ENCODE results near the gene DVL1. TPM values are rescaled to one million over a fixed set of nuclear protein-coding genes. Genes with fewer than 3 reads are reported as not detected.

DVL1 gene
- total and polyA plus RNA-seq, 12 donors, result 64.7 to 153 (median 79.7) TPM

GRCh38 chr1:1361233-1361981 is 12.2 kb upstream of the DVL1 start:
- Histone ChIP-seq H3K4me1 (peaks cover 0 to 42% (median 13%) of the 10 kb centered on the region in 9 donors), H3K4me3 (no peak overlapping the region), H3K27ac (peak overlapping the region; percentile 7 to 93 (median 56)), H3K27me3 (peaks cover 0 to 65% (median 26%) of the 10 kb centered on the region in 7 donors), H3K36me3 (no peaks in the 10 kb centered on the region), H3K9me3 (peaks cover 0 to under 1% (median 0%) of the 10 kb centered on the region in 11 donors)
- intact Hi-C loops (cut with DNase I), result no loop called here
- ATAC-seq (no peak), DNase-seq (no peak)
- 76 to 78% methylated on average over 35 of the region's 35 CpGs for WGBS, 2 donors
- no peak for TF ChIP-seq CTCF (IDR thresholded peaks at IDR 0.05)

- Histone ChIP-seq H3K36me3 (no peaks in the 10 kb centered on the region), H3K9me3 (no peaks in the 10 kb centered on the region), H3K4me1 (peaks cover 0 to 49% (median 15%) of the 10 kb centered on the region in 9 donors), H3K27ac (peak overlapping the region; percentile 57 to 93 (median 85)), H3K27me3 (peaks cover 0 to 66% (median 30%) of the 10 kb centered on the region in 7 donors), H3K4me3 (peak overlapping the region in 3 of 10 donors; percentile 17 to 69 (median 66))
- intact Hi-C loops (cut with DNase I), result no loop called here
- ATAC-seq, result peak; percentile 31 to 68 (median 61)
- 73% methylated on average over 20 of the region's 20 CpGs for WGBS, 2 donors
- no peak for TF ChIP-seq CTCF (IDR thresholded peaks at IDR 0.05)
- peak; percentile 62 to 68 for DNase-seq
Observed at GRCh38 chr1:1360506-1361169, 11.4 kb upstream of the DVL1 start.

- peaks cover 0 to under 1% (median 0%) of the 10 kb centered on the region in 9 donors for H3K36me3 ChIP-seq
- DNase-seq (peak; percentile 53 to 65), ATAC-seq (peak; percentile 7 to 62 (median 34))
- peaks cover 0 to 74% (median 37%) of the 10 kb centered on the region in 7 donors for H3K27me3 ChIP-seq
- intact Hi-C loops (cut with DNase I), result loop anchor here in 1 of 10 donors (5.0 kb wide), 1 partner anchor 243 kb away; the partner anchor contains the start of gene C1orf159
- no peak for TF ChIP-seq CTCF (IDR thresholded peaks at IDR 0.05)
- H3K4me1 ChIP-seq, result peaks cover 0 to 53% (median 20%) of the 10 kb centered on the region in 9 donors
- H3K27ac ChIP-seq, result peak overlapping the region; percentile 57 to 93 (median 85)
- H3K9me3 ChIP-seq, result no peaks in the 10 kb centered on the region
- peak overlapping the region in 5 of 10 donors; percentile 52 to 69 (median 64) for H3K4me3 ChIP-seq
- 63 to 68% methylated on average over 28 of the region's 28 CpGs for WGBS, 2 donors
Observed at GRCh38 chr1:1359664-1360468, 10.6 kb upstream of the DVL1 start.

GRCh38 chr1:1359308-1359663 is 10.1 kb upstream of the DVL1 start:
- peaks cover 0 to 6% (median 0%) of the 10 kb centered on the region in 9 donors for H3K36me3 ChIP-seq
- intact Hi-C loops (cut with DNase I), result loop anchor here in 1 of 10 donors (5.0 kb wide), 1 partner anchor 242 kb away; the partner anchor contains the start of gene C1orf159
- DNase-seq, result peak; percentile 21 to 32
- 66 to 79% methylated on average over 6 of the region's 6 CpGs for WGBS, 2 donors
- peaks cover under 1 to 59% (median 26%) of the 10 kb centered on the region in 9 donors for H3K4me1 ChIP-seq
- H3K9me3 ChIP-seq, result no peaks in the 10 kb centered on the region
- H3K4me3 ChIP-seq, result peak overlapping the region in 6 of 10 donors; percentile 46 to 69 (median 62)
- TF ChIP-seq CTCF (IDR thresholded peaks at IDR 0.05), result no peak
- H3K27ac ChIP-seq, result peak overlapping the region; percentile 57 to 93 (median 85)
- ATAC-seq, result peak in 5 of 8 donors; percentile 6 to 55 (median 33)
- peaks cover 0 to 80% (median 42%) of the 10 kb centered on the region in 7 donors for H3K27me3 ChIP-seq
